Neural cell (in vitro differentiated cells): ENCODE results near the gene MYRF.

Source experiments
- EP300 ChIP-seq: fragments of 450-650 bp; conservative IDR thresholded peaks from 2 replicates; pipeline ENCODE4 v1.6.1; 2014; ENCODE audit warnings: antibody characterized with exemption, mild to moderate bottlenecking, moderate library complexity; ENCODE audit not compliant: poor library complexity, severe bottlenecking
- MXI1 ChIP-seq: fragments of 450-650 bp; conservative IDR thresholded peaks from 2 replicates; pipeline ENCODE4 v1.6.1; 2014; ENCODE audit warnings: antibody characterized with exemption, mild to moderate bottlenecking; ENCODE audit not compliant: poor library complexity, severe bottlenecking
- POLR2AphosphoS5 ChIP-seq: IDR thresholded peaks from 2 replicates; pipeline ENCODE4 v1.6.1; 2012
- RAD21 ChIP-seq: fragments of 450-650 bp; conservative IDR thresholded peaks from 2 replicates; pipeline ENCODE4 v1.6.1; 2014; ENCODE audit warnings: antibody characterized with exemption, mild to moderate bottlenecking, moderate library complexity
- TF ChIP-seq, protein P1 (sequence below): fragments of 450-650 bp; IDR thresholded peaks from 2 replicates; pipeline ENCODE4 v1.5.1; 2014; ENCODE audit warnings: antibody characterized with exemption, mild to moderate bottlenecking, moderate library complexity; ENCODE audit not compliant: poor library complexity, severe bottlenecking
- TF ChIP-seq, protein P2 (sequence below): IDR thresholded peaks from 2 replicates; pipeline ENCODE4 v1.6.1; 2012; ENCODE audit warnings: borderline replicate concordance

DNA sequence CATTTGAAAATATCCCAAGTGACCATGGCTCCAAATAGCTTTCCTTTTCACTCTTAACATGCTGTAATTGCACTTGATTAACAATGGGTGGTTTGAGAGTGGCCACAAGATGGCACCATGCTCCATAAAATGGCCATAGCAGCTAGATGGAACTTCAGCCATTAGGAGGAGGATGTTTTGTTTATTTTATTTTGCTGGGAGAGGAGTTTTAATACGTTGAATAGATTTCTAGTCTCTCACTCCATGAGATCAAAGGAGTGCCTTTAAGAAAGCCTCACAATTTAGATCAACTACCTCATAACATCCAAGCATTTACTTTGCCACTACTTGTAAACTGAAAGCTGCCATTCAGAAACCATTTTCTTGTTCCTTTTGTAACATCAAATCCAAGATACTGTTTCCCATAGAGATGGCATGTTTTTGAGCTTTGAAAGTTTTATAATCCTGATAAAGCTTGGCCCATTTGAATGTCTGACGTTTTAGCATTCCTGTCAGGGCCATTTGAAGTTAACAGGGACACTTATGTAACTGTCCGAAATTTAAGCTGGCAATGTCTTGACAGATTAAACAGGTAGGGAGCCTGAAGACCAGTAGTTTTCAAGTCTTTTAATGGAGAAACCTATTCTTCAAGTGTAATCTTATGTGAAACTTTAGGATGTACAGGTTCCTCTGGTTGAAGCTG lies 45.0 kb downstream of the MYRF start:
- TF ChIP-seq POLR2AphosphoS5 (peak; percentile 24), MXI1 (no peak), EP300 (no peak), RAD21 (peak; percentile 91)
- TF ChIP-seq, protein P1, sequence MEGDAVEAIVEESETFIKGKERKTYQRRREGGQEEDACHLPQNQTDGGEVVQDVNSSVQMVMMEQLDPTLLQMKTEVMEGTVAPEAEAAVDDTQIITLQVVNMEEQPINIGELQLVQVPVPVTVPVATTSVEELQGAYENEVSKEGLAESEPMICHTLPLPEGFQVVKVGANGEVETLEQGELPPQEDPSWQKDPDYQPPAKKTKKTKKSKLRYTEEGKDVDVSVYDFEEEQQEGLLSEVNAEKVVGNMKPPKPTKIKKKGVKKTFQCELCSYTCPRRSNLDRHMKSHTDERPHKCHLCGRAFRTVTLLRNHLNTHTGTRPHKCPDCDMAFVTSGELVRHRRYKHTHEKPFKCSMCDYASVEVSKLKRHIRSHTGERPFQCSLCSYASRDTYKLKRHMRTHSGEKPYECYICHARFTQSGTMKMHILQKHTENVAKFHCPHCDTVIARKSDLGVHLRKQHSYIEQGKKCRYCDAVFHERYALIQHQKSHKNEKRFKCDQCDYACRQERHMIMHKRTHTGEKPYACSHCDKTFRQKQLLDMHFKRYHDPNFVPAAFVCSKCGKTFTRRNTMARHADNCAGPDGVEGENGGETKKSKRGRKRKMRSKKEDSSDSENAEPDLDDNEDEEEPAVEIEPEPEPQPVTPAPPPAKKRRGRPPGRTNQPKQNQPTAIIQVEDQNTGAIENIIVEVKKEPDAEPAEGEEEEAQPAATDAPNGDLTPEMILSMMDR: peak; percentile 93
- TF ChIP-seq, protein P2, sequence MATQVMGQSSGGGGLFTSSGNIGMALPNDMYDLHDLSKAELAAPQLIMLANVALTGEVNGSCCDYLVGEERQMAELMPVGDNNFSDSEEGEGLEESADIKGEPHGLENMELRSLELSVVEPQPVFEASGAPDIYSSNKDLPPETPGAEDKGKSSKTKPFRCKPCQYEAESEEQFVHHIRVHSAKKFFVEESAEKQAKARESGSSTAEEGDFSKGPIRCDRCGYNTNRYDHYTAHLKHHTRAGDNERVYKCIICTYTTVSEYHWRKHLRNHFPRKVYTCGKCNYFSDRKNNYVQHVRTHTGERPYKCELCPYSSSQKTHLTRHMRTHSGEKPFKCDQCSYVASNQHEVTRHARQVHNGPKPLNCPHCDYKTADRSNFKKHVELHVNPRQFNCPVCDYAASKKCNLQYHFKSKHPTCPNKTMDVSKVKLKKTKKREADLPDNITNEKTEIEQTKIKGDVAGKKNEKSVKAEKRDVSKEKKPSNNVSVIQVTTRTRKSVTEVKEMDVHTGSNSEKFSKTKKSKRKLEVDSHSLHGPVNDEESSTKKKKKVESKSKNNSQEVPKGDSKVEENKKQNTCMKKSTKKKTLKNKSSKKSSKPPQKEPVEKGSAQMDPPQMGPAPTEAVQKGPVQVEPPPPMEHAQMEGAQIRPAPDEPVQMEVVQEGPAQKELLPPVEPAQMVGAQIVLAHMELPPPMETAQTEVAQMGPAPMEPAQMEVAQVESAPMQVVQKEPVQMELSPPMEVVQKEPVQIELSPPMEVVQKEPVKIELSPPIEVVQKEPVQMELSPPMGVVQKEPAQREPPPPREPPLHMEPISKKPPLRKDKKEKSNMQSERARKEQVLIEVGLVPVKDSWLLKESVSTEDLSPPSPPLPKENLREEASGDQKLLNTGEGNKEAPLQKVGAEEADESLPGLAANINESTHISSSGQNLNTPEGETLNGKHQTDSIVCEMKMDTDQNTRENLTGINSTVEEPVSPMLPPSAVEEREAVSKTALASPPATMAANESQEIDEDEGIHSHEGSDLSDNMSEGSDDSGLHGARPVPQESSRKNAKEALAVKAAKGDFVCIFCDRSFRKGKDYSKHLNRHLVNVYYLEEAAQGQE: no peak
